Right lung (tissue), 5 donors: ENCODE data around the gene MRPL43. TPM values are rescaled to one million over a fixed set of nuclear protein-coding genes. Genes with fewer than 3 reads are reported as not detected.
A peak's percentile ranks its signal among the peaks of the same experiment; 100 is the strongest.

ENCODE experiments used
- DNase-seq, 2 donors: peaks; one replicate each; pipeline ENCODE4 v3.0.0-alpha.2; 2013
- polyA plus RNA-seq, 5 donors: library from polyadenylated mRNA; unstranded; fragments of 120-200 nt; gene quantifications; one replicate each; pipeline versions ENCODE4 v1.2.1 to v1.2.3, GENCODE V29; 2013; ENCODE audit warnings: inconsistent platforms in 1 of 5, low replicate concordance in 1 of 5; ENCODE audit not compliant: insufficient read length in 5 of 5, insufficient read depth in 1 of 5

Gene MRPL43
- polyA plus RNA-seq, 5 donors: 72.7 to 128 (median 87.3) TPM

GRCh38 chr10:100970076-100970913 is 17.0 kb downstream of the MRPL43 start:
- DNase-seq: no peak

GRCh38 chr10:100969187-100970075 is 17.9 kb downstream of the MRPL43 start, which contains the start of gene SEMA4G:
Gene SEMA4G, plus strand, starts transcription at chr10:100969504. Its CDS starts 3,409 bp downstream, at chr10:100972913.
- peak; percentile 33 to 39 for DNase-seq

- no peak for DNase-seq
These were observed 18.5 kb downstream of the MRPL43 start for GRCh38 chr10:100968863-100969186.

GRCh38 chr10:100968062-100968736 is 19.1 kb downstream of the MRPL43 start:
- no peak for DNase-seq

GRCh38 chr10:100967332-100967731 is 20.0 kb downstream of the MRPL43 start:
- DNase-seq: no peak

GRCh38 chr10:100966887-100967286 is 20.4 kb downstream of the MRPL43 start:
- DNase-seq: no peak

GRCh38 chr10:100965820-100966219 is 21.5 kb downstream of the MRPL43 start:
- DNase-seq: no peak

GRCh38 chr10:100963826-100964225 is 23.5 kb downstream of the MRPL43 start:
- no peak for DNase-seq

- DNase-seq: peak in 1 of 2 donors; percentile 17
These were observed 24.8 kb downstream of the MRPL43 start for GRCh38 chr10:100962351-100963080.

GRCh38 chr10:100960251-100960650 is 27.0 kb downstream of the MRPL43 start:
- no peak for DNase-seq

GRCh38 chr10:100948916-100949315 is 38.4 kb downstream of the MRPL43 start:
- no peak for DNase-seq

- DNase-seq: no peak
These were observed 41.5 kb downstream of the MRPL43 start for GRCh38 chr10:100945754-100946153.

- DNase-seq: no peak
These were observed 43.8 kb downstream of the MRPL43 start for GRCh38 chr10:100943508-100943907.

- DNase-seq: no peak
These were observed 45.1 kb downstream of the MRPL43 start for GRCh38 chr10:100942229-100942628.

GRCh38 chr10:100939763-100940344 is 47.4 kb downstream of the MRPL43 start:
- no peak for DNase-seq

Other genes with a start within 250 kb of the MRPL43 start
- gene PAX2, start 241.9 kb downstream of the MRPL43 start, polyA plus RNA-seq: under 1 TPM in 2 of 5 donors, not detected in 3; 0.15 to 0.64 TPM
- gene SLF2, start 74.5 kb downstream of the MRPL43 start, polyA plus RNA-seq: 10 to 100 TPM; 47.4 to 70.5 (median 57.0) TPM
- 10 to 100 TPM; 30.7 to 46.3 (median 36.4) TPM for gene SEMA4G, start 18.0 kb downstream of the MRPL43 start, polyA plus RNA-seq
- gene TWNK, start within 50 bp of the MRPL43 start, polyA plus RNA-seq: 10 to 100 TPM in 3 of 5 donors, 1 to 10 TPM in 2; 7.9 to 12.8 (median 10.0) TPM
- gene LZTS2, start 12.3 kb upstream of the MRPL43 start, polyA plus RNA-seq: 10 to 100 TPM; 37.4 to 73.9 (median 57.6) TPM
- gene PDZD7, start 43.6 kb upstream of the MRPL43 start, polyA plus RNA-seq: under 1 TPM; 0.26 to 0.85 (median 0.69) TPM
- 10 to 100 TPM; 20.7 to 27.6 (median 22.7) TPM for gene SFXN3, start 43.7 kb upstream of the MRPL43 start, polyA plus RNA-seq
- 10 to 100 TPM in 4 of 5 donors, 1 to 10 TPM in 1; 8.4 to 19.8 (median 12.8) TPM for gene KAZALD1, start 74.5 kb upstream of the MRPL43 start, polyA plus RNA-seq
- not detected for gene TLX1, start 143.8 kb upstream of the MRPL43 start, polyA plus RNA-seq
- gene LBX1, start 242.0 kb upstream of the MRPL43 start, polyA plus RNA-seq: 1 to 10 TPM in 1 of 5 donors, under 1 TPM in 4; 0.16 to 1.5 (median 0.40) TPM